Thoracic aorta (tissue), 2 donors: Measurements from ENCODE around the gene ZNF219. TPM values are rescaled to one million over a fixed set of nuclear protein-coding genes. Genes with fewer than 3 reads are reported as not detected.

Source experiments
- ATAC-seq: fragments of 150-250 bp; one replicate; pipeline ENCODE4 v1.8.0; 2017; ENCODE audit warnings: low read depth; ENCODE audit not compliant: insufficient number of reproducible peaks, low FRiP score
- DNase-seq: peaks from one replicate; pipeline ENCODE4 v3.0.0-alpha.2; 2020; ENCODE audit warnings: low spot score
- H3K27ac ChIP-seq, 2 donors: fragments of 200-600 bp; sonication (generic); 1 replicate in 1 of 2; 2 replicates in 1 of 2; pipeline ENCODE4 v1.5.1; 2016; ENCODE audit warnings: mild to moderate bottlenecking in 2 of 2, moderate library complexity in 2 of 2
- H3K27me3 ChIP-seq: fragments of 200-600 bp; sonication (generic); replicated peaks from 2 replicates; pipeline ENCODE4 v1.6.0; 2016; ENCODE audit warnings: mild to moderate bottlenecking; ENCODE audit not compliant: insufficient read depth
- H3K36me3 ChIP-seq: fragments of 200-600 bp; sonication (generic); one replicate; pipeline ENCODE4 v1.5.1; 2016
- H3K4me1 ChIP-seq, 2 donors: fragments of 200-600 bp; sonication (generic); 1 replicate in 1 of 2; 2 replicates in 1 of 2; pipeline versions ENCODE4 v1.5.1 to v1.6.0; 2016; ENCODE audit warnings: low read depth in 2 of 2, mild to moderate bottlenecking in 1 of 2; ENCODE audit not compliant: control insufficient read depth in 1 of 2
- H3K4me3 ChIP-seq: fragments of 200-600 bp; sonication (generic); 2 replicates; pipeline ENCODE4 v1.5.1; 2016; ENCODE audit warnings: mild to moderate bottlenecking
- H3K9me3 ChIP-seq: fragments of 200-600 bp; sonication (generic); 2 replicates; pipeline ENCODE4 v1.5.1; 2016
- total RNA-seq, 2 donors: library from RNA; depleted of rRNA; stranded (reverse); fragments of >200 nt; gene quantifications; one replicate each; pipeline versions ENCODE4 v1.1.0 to v1.2.3, GENCODE V29; 2016
- TF ChIP-seq, protein P1 (sequence below): fragments of 200-600 bp; sonication (generic); IDR thresholded peaks from one replicate; pipeline ENCODE4 v1.5.1; 2019; ENCODE audit warnings: antibody characterized with exemption

Gene ZNF219
- total RNA-seq, 2 donors from 2014 or later: 34.7 to 74.2 TPM

DNA sequence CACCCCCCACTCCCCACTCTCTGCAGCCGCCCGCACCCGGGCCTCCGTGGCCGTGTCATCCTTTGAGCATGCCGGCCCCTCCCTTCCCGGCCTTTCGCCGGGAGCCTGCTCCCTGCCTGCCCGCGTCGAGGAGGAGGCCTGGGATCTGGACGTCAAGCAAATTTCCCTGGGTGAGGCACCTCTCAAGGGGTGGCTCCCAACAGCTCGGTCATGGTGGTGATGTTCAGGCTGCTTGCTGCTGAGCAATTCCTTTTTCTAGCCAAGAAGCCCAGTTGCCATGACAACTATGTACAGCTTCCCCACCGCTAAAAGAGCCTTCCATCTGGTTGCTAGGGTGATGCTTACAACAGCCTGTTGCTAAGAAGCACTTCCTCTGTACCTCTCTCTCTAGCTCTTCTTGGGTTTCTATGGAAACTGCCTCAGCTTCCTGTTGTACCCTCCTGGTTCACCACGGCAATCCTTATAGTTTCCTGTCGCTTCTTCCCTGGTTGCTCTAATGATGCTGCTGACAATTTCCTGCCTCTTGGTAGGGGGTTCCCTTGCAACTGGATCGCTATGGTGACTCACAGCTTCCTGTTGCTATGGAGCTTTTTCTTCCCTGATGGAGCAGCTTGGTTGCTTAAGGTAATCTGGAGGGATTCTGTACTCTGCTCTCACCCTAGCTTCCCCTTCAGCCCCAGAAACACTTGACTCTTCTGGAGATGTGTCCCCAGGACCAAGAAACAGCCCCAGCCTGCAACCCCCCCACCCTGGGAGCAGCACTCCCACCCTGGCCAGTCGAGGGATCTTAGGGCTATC lies 11.0 kb downstream of the ZNF219 start:
- ATAC-seq (peak; percentile 29), DNase-seq (no peak)
- H3K27ac ChIP-seq: peak overlapping the region; percentile 18 to 56
- H3K36me3 ChIP-seq: peaks cover 44% of the 10 kb centered on the region
- peaks cover 0 to 4% of the 10 kb centered on the region in 2 donors for H3K4me1 ChIP-seq
- TF ChIP-seq, protein P1, sequence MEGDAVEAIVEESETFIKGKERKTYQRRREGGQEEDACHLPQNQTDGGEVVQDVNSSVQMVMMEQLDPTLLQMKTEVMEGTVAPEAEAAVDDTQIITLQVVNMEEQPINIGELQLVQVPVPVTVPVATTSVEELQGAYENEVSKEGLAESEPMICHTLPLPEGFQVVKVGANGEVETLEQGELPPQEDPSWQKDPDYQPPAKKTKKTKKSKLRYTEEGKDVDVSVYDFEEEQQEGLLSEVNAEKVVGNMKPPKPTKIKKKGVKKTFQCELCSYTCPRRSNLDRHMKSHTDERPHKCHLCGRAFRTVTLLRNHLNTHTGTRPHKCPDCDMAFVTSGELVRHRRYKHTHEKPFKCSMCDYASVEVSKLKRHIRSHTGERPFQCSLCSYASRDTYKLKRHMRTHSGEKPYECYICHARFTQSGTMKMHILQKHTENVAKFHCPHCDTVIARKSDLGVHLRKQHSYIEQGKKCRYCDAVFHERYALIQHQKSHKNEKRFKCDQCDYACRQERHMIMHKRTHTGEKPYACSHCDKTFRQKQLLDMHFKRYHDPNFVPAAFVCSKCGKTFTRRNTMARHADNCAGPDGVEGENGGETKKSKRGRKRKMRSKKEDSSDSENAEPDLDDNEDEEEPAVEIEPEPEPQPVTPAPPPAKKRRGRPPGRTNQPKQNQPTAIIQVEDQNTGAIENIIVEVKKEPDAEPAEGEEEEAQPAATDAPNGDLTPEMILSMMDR: no peak
- no peak overlapping the region for H3K4me3 ChIP-seq
- H3K27me3 ChIP-seq: no peaks in the 10 kb centered on the region
- no peaks in the 10 kb centered on the region for H3K9me3 ChIP-seq

DNA sequence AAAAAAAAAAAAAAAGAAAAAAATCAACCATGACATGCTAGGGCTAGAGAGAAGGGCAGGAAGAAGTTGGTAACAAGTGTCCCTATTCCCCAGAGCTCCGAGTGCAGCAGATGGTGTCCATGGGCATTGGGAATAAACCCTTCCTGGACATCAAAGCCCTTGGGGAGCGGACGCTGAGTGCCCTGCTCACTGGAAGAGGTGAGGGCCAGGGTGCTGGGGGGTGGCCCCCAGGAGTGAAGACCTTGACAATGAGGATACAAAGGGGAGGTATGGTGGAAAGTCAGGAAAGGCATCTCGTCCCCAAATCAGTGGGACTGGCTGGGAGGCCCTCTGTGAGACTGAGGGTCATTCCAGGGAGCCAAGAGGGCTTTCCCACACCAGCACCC lies 11.6 kb downstream of the ZNF219 start:
- TF ChIP-seq, protein P1: no peak
- DNase-seq (no peak), ATAC-seq (no peak)
- H3K27me3 ChIP-seq: no peaks in the 10 kb centered on the region
- no peaks in the 10 kb centered on the region for H3K4me1 ChIP-seq
- H3K9me3 ChIP-seq: no peaks in the 10 kb centered on the region
- H3K27ac ChIP-seq: peak overlapping the region; percentile 18 to 56
- no peak overlapping the region for H3K4me3 ChIP-seq
- peaks cover 48% of the 10 kb centered on the region for H3K36me3 ChIP-seq

DNA sequence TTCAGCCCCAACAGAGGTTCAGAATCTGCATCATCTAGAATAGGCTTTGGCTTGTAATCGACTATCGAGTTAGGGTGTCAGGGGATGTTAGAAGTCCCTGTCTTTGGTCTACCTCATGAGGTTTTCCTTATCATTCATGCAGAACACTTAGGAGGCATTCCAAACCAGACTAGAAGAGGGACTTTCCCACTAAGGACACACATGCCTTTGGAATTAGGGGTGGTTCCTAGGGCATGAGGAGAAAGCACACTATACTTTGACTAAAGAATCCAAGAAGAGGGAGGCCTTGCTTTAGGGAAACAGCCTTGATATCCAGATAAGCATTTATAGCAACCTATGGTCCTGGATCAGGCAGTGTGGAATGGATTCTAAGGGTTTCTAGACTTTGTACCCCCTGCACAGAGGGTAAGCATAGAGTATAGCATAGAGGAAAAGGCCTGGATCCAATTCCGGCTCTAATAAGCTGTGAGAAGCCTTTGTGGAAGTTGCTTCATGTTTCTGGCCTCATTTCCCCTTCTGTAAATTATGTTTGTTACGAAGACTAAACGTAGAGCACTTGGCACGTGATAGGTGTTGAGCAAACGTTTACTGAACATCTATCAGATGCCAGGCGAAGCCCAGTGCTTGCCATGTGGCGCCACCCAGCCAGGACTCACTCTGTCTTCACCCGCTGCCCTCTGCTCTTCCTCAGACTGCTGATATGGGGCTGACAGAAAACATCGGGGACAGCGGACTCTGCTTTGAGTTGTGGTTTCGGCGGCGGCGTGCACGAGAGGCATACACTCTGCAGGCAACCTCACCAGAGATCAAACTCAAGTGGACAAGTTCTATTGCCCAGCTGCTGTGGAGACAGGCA lies 13.2 kb downstream of the ZNF219 start:
- H3K9me3 ChIP-seq: no peaks in the 10 kb centered on the region
- no peaks in the 10 kb centered on the region for H3K27me3 ChIP-seq
- DNase-seq: no peak
- no peaks in the 10 kb centered on the region for H3K4me1 ChIP-seq
- no peak overlapping the region for H3K27ac ChIP-seq
- no peak overlapping the region for H3K4me3 ChIP-seq
- TF ChIP-seq, protein P1: no peak
- no peak for ATAC-seq
- H3K36me3 ChIP-seq: peaks cover 54% of the 10 kb centered on the region

DNA sequence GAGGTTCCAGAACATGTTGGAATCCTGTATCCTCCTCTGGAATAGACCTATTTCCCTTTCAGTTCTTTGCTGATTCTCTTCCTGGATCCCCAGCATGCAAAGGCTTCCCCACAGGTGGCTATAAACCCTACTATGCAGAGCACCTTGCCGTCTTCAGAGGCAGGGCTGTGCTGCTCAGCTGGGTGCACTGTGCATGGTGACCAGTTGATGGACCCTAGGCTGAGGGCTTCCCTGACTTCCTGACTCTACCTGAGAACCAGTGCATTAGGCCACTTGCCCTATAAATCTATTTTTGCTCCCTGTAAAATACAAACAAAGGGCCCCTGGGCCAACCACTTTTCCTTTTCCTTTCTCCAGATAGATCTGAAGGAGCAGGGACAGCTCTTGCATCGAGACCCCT lies 14.1 kb downstream of the ZNF219 start:
- no peaks in the 10 kb centered on the region for H3K9me3 ChIP-seq
- H3K36me3 ChIP-seq: peaks cover 60% of the 10 kb centered on the region
- no peaks in the 10 kb centered on the region for H3K4me1 ChIP-seq
- H3K27me3 ChIP-seq: no peaks in the 10 kb centered on the region
- TF ChIP-seq, protein P1: no peak
- DNase-seq (no peak), ATAC-seq (no peak)
- H3K4me3 ChIP-seq: no peak overlapping the region
- no peak overlapping the region for H3K27ac ChIP-seq
